ENCODE data around the gene ISY1. TPM values are rescaled to one million over a fixed set of nuclear protein-coding genes. Genes with fewer than 3 reads are reported as not detected.
"Not testable (repeated sequence)": the region's sequence is repeated elsewhere in the genome, so short reads cannot be mapped to it uniquely, and the experiment has no call there.

Gene ISY1
- total RNA-seq, 1 experiment from 2014 or later, result 43.6 TPM

GRCh38 chr3:129144786-129145185, 16.1 kb downstream of the ISY1 start:
- no peak overlapping the region for H3K4me2 ChIP-seq (ENCODE audit: low read length)
- H3K4me3 ChIP-seq (replicated peaks in 1 of 2; ENCODE audit: low read depth in 1 of 2, low read length in 2 of 2), result no peak overlapping the region
- no peaks in the 10 kb centered on the region for H3K27me3 ChIP-seq (ENCODE audit: insufficient read depth, low read length)
- no peak overlapping the region for H3K9ac ChIP-seq (ENCODE audit: low read length)
- ChIA-PET RAD21 (ENCODE audit: low non-redundant PET in 1 of 2, low total read pairs in 2 of 2, uncharacterized antibody in 2 of 2, unreplicated experiment in 2 of 2) (interaction anchor here in 1 of 2 experiments (0.7 kb wide), 1 partner anchor 155 kb away, joined by 5 read pairs; no protein-coding TSS in a partner anchor), CTCF (no interaction called here), POLR2A (no interaction called here)
- ATAC-seq (no peak), DNase-seq (ENCODE audit: low read depth, low spot score) (no peak)
- no peaks in the 10 kb centered on the region for H3K9me2 ChIP-seq (ENCODE audit: insufficient read depth)
- no peaks in the 10 kb centered on the region for H3K9me3 ChIP-seq (ENCODE audit: control insufficient read depth in 1 of 2, insufficient read depth in 1 of 2, low read depth in 1 of 2, low read length in 2 of 2)
- intact Hi-C loops (cut with micrococcal nuclease), result no loop called here
- no peaks in the 10 kb centered on the region for H3K4me1 ChIP-seq (ENCODE audit: control insufficient read depth in 1 of 2, insufficient read depth in 2 of 2, low read length in 2 of 2)
- H3K36me3 ChIP-seq (ENCODE audit: control insufficient read depth in 1 of 2, insufficient read depth in 2 of 2, low read length in 2 of 2), result peaks cover 4 to 18% of the 10 kb centered on the region in 2 experiments; a peak in 3 of 4 replicates
- H3K27ac ChIP-seq (ENCODE audit: low read depth, low read length), result no peak overlapping the region
- no TSS peak for BruUV-seq (replicated peaks)
- H3K79me2 ChIP-seq (ENCODE audit: insufficient read depth, low read length), result no peaks in the 10 kb centered on the region
- H2AFZ ChIP-seq (ENCODE audit: low read depth, low read length, poor library complexity, severe bottlenecking), result no peak overlapping the region
- no peaks in the 10 kb centered on the region for H4K20me1 ChIP-seq (ENCODE audit: insufficient read depth)
- no peak for TF ChIP-seq ZNF274 (IDR thresholded peaks at IDR 0.05; ENCODE audit: low read depth, low read length)
- no peak for TF ChIP-seq EZH2phosphoT487 (IDR thresholded peaks at IDR 0.05; ENCODE audit: borderline replicate concordance)
- TF ChIP-seq CBX3 (IDR thresholded peaks at IDR 0.05; ENCODE audit: low read depth), result no peak
- TF ChIP-seq SRF (IDR thresholded peaks at IDR 0.05; ENCODE audit: low read depth), result no peak
- no peak for TF ChIP-seq SIN3A (IDR thresholded peaks at IDR 0.05; ENCODE audit: low read depth)
- no peak for TF ChIP-seq FOSL1 (IDR thresholded peaks at IDR 0.05; ENCODE audit: low read depth)
- TF ChIP-seq CEBPB (IDR thresholded peaks at IDR 0.05; ENCODE audit: low read depth), result no peak
- TF ChIP-seq JUND (IDR thresholded peaks at IDR 0.05), result no peak
- no peak for TF ChIP-seq TCF7L2 (IDR thresholded peaks at IDR 0.05; ENCODE audit: borderline replicate concordance, extremely low read depth, insufficient read depth, insufficient read length)
- no peak for TF ChIP-seq RAD21 (IDR thresholded peaks at IDR 0.05; ENCODE audit: low read depth)
- no peak for TF ChIP-seq ZFX (IDR thresholded peaks at IDR 0.05)
- no peak for TF ChIP-seq SP1 (IDR thresholded peaks at IDR 0.05; ENCODE audit: low read depth)
- TF ChIP-seq EGR1 (IDR thresholded peaks at IDR 0.05; ENCODE audit: low read depth), result no peak
- no peak for TF ChIP-seq POLR2AphosphoS5 (IDR thresholded peaks at IDR 0.05; ENCODE audit: low read depth, low read length)

- H3K79me2 ChIP-seq (ENCODE audit: insufficient read depth, low read length); H3K9me2 ChIP-seq (ENCODE audit: insufficient read depth); H3K9ac ChIP-seq (ENCODE audit: low read length); H3K9me3 ChIP-seq (ENCODE audit: control insufficient read depth in 1 of 2, insufficient read depth in 1 of 2, low read depth in 1 of 2, low read length in 2 of 2); intact Hi-C loops (cut with micrococcal nuclease); POLR2A ChIA-PET; ATAC-seq; H2AFZ ChIP-seq (ENCODE audit: low read depth, low read length, poor library complexity, severe bottlenecking); H3K4me2 ChIP-seq (ENCODE audit: low read length); H3K27me3 ChIP-seq (ENCODE audit: insufficient read depth, low read length); DNase-seq (ENCODE audit: low read depth, low spot score); H3K4me3 ChIP-seq (replicated peaks in 1 of 2; ENCODE audit: low read depth in 1 of 2, low read length in 2 of 2); H4K20me1 ChIP-seq (ENCODE audit: insufficient read depth); CTCF ChIA-PET; H3K27ac ChIP-seq (ENCODE audit: low read depth, low read length); RAD21 ChIA-PET (ENCODE audit: low non-redundant PET in 1 of 2, low total read pairs in 2 of 2, uncharacterized antibody in 2 of 2, unreplicated experiment in 2 of 2); BruUV-seq (replicated peaks); H3K4me1 ChIP-seq (ENCODE audit: control insufficient read depth in 1 of 2, insufficient read depth in 2 of 2, low read length in 2 of 2): not testable (repeated sequence)
- H3K36me3 ChIP-seq (ENCODE audit: control insufficient read depth in 1 of 2, insufficient read depth in 2 of 2, low read length in 2 of 2), result peaks cover 4 to 19% of the 10 kb centered on the region in 2 experiments; a peak in 3 of 4 replicates
Measured at GRCh38 chr3:129141011-129141410, 19.9 kb downstream of the ISY1 start.

Data from HCT116 (cell line).